Karpas-422 (cell line): ENCODE results near the gene SPPL3. TPM values are rescaled to one million over a fixed set of nuclear protein-coding genes. Genes with fewer than 3 reads are reported as not detected.

Experiments used
- DNase-seq: peaks from one replicate; pipeline ENCODE4 v3.0.0-alpha.2; 2015
- H2AFZ ChIP-seq: fragments of 200-600 bp; sonication (generic); 2 replicates; pipeline ENCODE4 v1.6.1; 2014; ENCODE audit warnings: antibody characterized with exemption, low read length, mixed read lengths
- H3K27ac ChIP-seq: fragments of 200-600 bp; sonication (generic); 2 replicates; pipeline ENCODE4 v1.5.1; 2014; ENCODE audit warnings: mild to moderate bottlenecking, low read length, moderate library complexity
- H3K27me3 ChIP-seq: fragments of 200-600 bp; sonication (generic); 2 replicates; pipeline ENCODE4 v1.6.1; 2014; ENCODE audit warnings: low read length, mixed read lengths
- H3K36me3 ChIP-seq: fragments of 200-600 bp; sonication (generic); 2 replicates; pipeline ENCODE4 v1.6.1; 2014; ENCODE audit warnings: low read length, mixed read lengths; ENCODE audit not compliant: insufficient read depth
- H3K4me1 ChIP-seq: fragments of 200-600 bp; sonication (generic); 2 replicates; pipeline ENCODE4 v1.6.1; 2014; ENCODE audit warnings: mild to moderate bottlenecking, low read length, mixed read lengths
- H3K4me2 ChIP-seq: fragments of 200-600 bp; sonication (generic); 2 replicates; pipeline ENCODE4 v1.6.1; 2014; ENCODE audit warnings: low read length, low read depth, mild to moderate bottlenecking; ENCODE audit not compliant: poor library complexity, severe bottlenecking
- H3K4me3 ChIP-seq: fragments of 200-600 bp; sonication (generic); 2 replicates; pipeline ENCODE4 v1.5.1; 2014; ENCODE audit warnings: mild to moderate bottlenecking, antibody characterized with exemption, low read length, mixed read lengths
- H3K79me2 ChIP-seq: fragments of 200-600 bp; sonication (generic); 2 replicates; pipeline ENCODE4 v1.6.1; 2014; ENCODE audit warnings: mild to moderate bottlenecking, low read length, mixed read lengths
- H3K9ac ChIP-seq: fragments of 200-600 bp; sonication (generic); 2 replicates; pipeline ENCODE4 v1.6.0; 2014; ENCODE audit warnings: low read length
- H3K9me2 ChIP-seq: fragments of 200-600 bp; sonication (generic), shearing (Covaris generic); replicated peaks from 2 replicates; pipeline ENCODE4 v1.6.0; 2014; ENCODE audit warnings: mild to moderate bottlenecking, low read length, moderate library complexity; ENCODE audit not compliant: insufficient read depth
- H3K9me3 ChIP-seq: fragments of 300-700, 200-600 bp; sonication (generic); 2 replicates; pipeline ENCODE4 v1.6.1; 2014; ENCODE audit warnings: low read length, mixed read lengths
- H4K20me1 ChIP-seq: fragments of 200-600 bp; sonication (generic); 2 replicates; pipeline ENCODE4 v1.6.1; 2014; ENCODE audit warnings: mild to moderate bottlenecking, antibody characterized with exemption, low read length, low read depth; ENCODE audit not compliant: insufficient read depth
- total RNA-seq: library from RNA; depleted of rRNA; stranded (reverse); fragments of >200 nt; shearing (Covaris generic); gene quantifications from 2 replicates; pipeline ENCODE4 v1.2.3, GENCODE V29; 2014; ENCODE audit warnings: low replicate concordance

Gene SPPL3
- total RNA-seq, 1 experiment from 2014 or later: 11.9 TPM

DNA sequence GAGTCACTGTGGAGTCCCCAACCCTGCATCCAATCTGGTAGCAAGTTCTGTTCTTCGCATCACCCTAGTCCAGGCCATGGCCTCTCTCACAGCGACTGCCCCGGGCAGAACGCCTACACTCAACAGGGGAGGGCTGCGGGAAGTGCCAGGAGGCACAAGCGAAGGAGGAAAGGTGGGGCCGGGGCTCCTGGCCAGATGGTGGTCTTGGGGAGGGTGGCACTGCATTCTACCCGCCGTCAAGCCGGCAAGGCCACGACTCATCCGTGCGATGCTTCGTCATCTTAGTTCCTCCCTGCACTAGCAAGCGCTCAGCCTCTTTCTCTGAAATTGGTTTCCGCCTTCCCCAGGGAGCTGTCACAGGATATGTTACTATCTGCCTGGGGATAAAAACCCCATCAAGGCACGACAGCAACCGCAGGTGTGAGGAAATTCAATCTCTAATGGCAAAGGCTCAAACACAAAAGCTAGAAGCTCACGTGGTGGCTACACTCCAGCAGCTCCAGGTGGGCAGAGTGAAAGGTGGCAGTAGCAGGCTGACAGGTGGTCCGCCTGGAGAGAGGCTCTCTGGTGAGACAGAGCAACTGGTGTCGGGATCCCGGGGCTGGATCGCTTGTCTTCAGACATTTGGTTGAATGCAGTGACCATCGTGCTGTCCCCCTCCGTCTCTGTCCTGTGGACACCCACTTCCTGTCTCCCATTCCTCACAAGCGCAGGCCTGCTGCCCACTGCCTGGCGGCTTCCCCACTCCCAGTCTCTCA lies 144.4 kb downstream of the SPPL3 start:
- H4K20me1 ChIP-seq: no peaks in the 10 kb centered on the region
- no peaks in the 10 kb centered on the region for H3K79me2 ChIP-seq
- H3K9me2 ChIP-seq: no peaks in the 10 kb centered on the region
- H3K4me3 ChIP-seq: no peak overlapping the region
- H3K9ac ChIP-seq: no peak overlapping the region
- H3K9me3 ChIP-seq: no peaks in the 10 kb centered on the region
- no peaks in the 10 kb centered on the region for H3K4me1 ChIP-seq
- no peaks in the 10 kb centered on the region for H3K36me3 ChIP-seq
- no peak overlapping the region for H2AFZ ChIP-seq
- DNase-seq: no peak
- H3K27ac ChIP-seq: no peak overlapping the region
- no peaks in the 10 kb centered on the region for H3K27me3 ChIP-seq
- H3K4me2 ChIP-seq: no peak overlapping the region

DNA sequence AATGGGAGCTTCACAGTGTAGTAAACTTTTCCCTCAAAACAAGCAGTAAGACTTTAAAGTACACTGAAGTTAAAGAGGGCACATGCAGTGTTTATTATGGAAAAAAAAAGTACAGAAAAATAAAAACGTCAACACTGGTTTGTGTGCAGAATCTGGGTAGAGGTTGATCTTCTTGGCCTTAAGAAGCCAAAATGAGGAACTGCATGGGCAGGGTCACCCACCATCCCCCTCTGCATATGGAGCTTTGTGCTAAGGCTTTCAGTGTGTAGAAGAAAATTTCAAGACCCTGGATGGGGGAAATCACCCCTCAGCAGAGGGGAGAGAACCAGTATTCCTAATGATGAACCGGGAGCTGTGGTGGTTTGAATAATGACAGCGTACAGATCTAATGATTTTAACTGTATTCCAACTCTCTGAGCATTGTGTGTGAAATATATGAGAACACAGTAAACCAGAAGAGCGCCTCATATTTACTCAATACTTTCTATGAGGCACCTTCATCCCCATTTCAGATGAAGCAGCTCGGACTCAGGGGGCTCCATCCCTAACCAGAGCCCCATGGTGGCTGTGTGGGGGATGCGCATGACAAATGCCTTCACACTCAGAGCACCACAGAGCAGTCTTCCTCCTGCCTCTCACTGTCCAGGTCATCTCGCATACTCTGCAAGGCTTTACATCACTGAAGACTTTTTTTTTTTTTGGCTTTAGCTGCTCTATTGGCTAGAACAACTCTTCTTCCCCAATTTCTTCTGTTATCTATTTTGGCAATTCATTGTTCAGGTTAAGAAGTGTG lies 145.2 kb downstream of the SPPL3 start:
- Histone ChIP-seq H3K27me3 (no peaks in the 10 kb centered on the region), H3K27ac (no peak overlapping the region), H3K4me2 (no peak overlapping the region), H2AFZ (no peak overlapping the region), H4K20me1 (no peaks in the 10 kb centered on the region), H3K79me2 (no peaks in the 10 kb centered on the region), H3K4me1 (no peaks in the 10 kb centered on the region), H3K4me3 (no peak overlapping the region), H3K9me2 (no peaks in the 10 kb centered on the region), H3K9ac (no peak overlapping the region), H3K9me3 (no peaks in the 10 kb centered on the region), H3K36me3 (no peaks in the 10 kb centered on the region)
- no peak for DNase-seq

DNA sequence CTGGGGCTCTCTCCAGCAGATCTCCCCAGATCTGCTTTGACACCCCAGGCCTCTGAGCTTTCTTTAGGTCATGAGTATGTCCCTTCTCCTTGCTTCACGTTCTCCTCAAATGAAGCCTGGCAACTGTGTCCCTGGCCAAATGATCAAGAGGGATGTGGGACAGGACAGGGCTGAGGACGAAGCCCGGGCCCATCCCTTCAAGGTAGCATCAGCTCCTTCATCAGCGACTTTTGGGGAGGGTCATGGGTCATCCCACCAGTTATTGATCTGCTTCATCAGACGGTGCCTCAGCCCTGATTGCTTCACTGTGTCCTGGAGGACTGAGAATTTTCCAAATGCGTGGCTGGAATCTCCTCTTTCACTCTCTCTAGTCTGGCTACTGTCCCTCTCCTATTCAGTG lies 146.2 kb downstream of the SPPL3 start:
- H3K27ac ChIP-seq: no peak overlapping the region
- no peaks in the 10 kb centered on the region for H3K27me3 ChIP-seq
- no peaks in the 10 kb centered on the region for H3K36me3 ChIP-seq
- H3K79me2 ChIP-seq: no peaks in the 10 kb centered on the region
- DNase-seq: no peak
- H3K9me3 ChIP-seq: no peaks in the 10 kb centered on the region
- no peak overlapping the region for H3K4me3 ChIP-seq
- no peak overlapping the region for H2AFZ ChIP-seq
- no peak overlapping the region for H3K9ac ChIP-seq
- H3K4me2 ChIP-seq: no peak overlapping the region
- no peaks in the 10 kb centered on the region for H4K20me1 ChIP-seq
- H3K9me2 ChIP-seq: no peaks in the 10 kb centered on the region
- no peaks in the 10 kb centered on the region for H3K4me1 ChIP-seq

DNA sequence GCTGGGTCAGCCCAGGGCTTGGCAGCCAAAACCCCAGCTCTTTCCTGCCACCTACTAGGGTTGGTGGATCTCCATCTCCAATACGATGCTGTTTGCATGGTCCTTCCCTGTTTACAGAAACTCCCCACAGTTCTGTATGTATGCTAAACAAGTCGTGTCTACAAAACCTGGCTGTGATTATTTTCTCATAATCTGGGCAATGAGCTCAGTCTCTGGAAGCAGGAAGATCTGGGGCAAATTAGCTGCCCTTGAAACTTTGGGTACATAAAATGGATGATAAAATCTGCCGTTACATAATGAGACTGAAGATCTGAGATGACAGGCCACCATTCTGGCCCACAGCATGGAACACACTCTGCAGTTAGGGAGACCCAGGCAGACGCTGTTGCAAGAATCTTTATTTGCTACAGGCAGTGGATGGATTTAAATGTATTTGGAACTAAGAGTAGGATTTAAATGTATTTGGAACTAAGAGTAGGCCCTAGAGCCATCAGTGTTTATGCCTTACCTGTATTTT lies 146.9 kb downstream of the SPPL3 start:
- no peak overlapping the region for H3K4me3 ChIP-seq
- no peaks in the 10 kb centered on the region for H3K27me3 ChIP-seq
- no peaks in the 10 kb centered on the region for H3K4me1 ChIP-seq
- no peak overlapping the region for H3K4me2 ChIP-seq
- no peak overlapping the region for H2AFZ ChIP-seq
- H3K9ac ChIP-seq: no peak overlapping the region
- no peaks in the 10 kb centered on the region for H4K20me1 ChIP-seq
- no peaks in the 10 kb centered on the region for H3K36me3 ChIP-seq
- no peaks in the 10 kb centered on the region for H3K79me2 ChIP-seq
- H3K9me2 ChIP-seq: no peaks in the 10 kb centered on the region
- H3K9me3 ChIP-seq: no peaks in the 10 kb centered on the region
- no peak overlapping the region for H3K27ac ChIP-seq
- DNase-seq: no peak

DNA sequence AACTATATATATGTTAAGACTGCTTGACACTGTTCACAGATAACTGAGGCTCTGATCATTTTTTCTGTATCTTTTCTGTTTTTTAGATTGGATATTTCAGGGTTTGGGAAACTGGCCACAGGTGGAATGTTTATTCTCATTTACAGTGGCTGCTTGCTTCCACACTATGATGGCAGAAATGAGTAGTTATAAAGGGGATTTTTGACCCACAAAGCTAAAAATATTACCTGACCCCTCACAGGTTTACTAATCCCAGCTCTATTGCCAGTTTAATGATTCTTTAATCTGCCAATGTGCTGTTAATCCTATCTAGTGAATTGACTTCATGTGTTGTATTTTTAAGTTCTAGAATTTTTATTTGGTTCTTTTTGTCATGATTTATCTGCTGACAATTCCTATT lies 148.9 kb downstream of the SPPL3 start:
- H4K20me1 ChIP-seq: no peaks in the 10 kb centered on the region
- no peaks in the 10 kb centered on the region for H3K4me1 ChIP-seq
- DNase-seq: no peak
- no peak overlapping the region for H3K4me3 ChIP-seq
- H3K79me2 ChIP-seq: no peaks in the 10 kb centered on the region
- no peak overlapping the region for H2AFZ ChIP-seq
- H3K9me3 ChIP-seq: no peaks in the 10 kb centered on the region
- no peaks in the 10 kb centered on the region for H3K36me3 ChIP-seq
- H3K27ac ChIP-seq: no peak overlapping the region
- no peaks in the 10 kb centered on the region for H3K9me2 ChIP-seq
- no peak overlapping the region for H3K4me2 ChIP-seq
- no peak overlapping the region for H3K9ac ChIP-seq
- no peaks in the 10 kb centered on the region for H3K27me3 ChIP-seq

DNA sequence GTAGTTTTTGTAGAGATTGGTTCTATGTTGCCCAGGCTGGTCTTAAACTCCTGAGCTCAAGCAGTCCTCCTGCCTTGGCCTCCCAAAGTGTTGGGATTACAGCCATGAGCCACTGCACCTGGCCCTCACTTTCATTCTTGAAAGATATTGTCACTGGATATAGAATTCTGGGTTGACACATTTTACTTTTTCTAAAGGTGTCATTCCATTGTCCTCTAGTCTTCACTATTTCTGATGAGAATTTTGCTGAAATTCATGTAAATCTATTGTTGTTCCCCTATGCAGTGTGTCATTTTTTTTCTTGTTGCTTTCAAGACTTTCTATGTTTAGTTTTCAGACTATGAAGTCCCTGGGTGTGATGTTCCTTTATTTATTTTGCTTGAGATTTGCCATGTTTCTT lies 149.4 kb downstream of the SPPL3 start:
- Histone ChIP-seq H3K4me2 (no peak overlapping the region), H3K9me3 (no peaks in the 10 kb centered on the region), H3K9me2 (no peaks in the 10 kb centered on the region), H2AFZ (no peak overlapping the region), H3K9ac (no peak overlapping the region), H3K4me1 (no peaks in the 10 kb centered on the region), H3K79me2 (no peaks in the 10 kb centered on the region), H3K27ac (no peak overlapping the region), H4K20me1 (no peaks in the 10 kb centered on the region), H3K4me3 (no peak overlapping the region), H3K27me3 (no peaks in the 10 kb centered on the region), H3K36me3 (no peaks in the 10 kb centered on the region)
- DNase-seq: no peak

DNA sequence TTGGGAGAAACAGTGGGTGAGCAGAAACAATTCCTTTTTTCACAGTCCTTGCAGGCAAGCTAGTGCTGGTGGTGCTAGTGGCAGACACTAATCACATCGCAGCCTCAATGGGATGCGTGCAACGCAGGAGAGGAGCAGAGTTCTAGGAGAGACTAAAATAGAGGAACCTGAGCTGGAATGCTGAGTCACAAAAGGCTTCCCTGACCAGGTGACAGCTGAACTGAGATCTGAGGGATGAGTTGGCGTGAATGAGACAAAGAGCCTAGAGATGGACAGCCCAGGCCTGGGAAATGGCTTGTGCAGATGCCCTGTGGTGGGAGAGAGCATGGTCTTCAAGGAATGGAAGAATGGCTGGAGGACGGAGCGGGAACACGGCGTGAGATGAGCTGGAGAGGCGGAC lies 152.8 kb downstream of the SPPL3 start:
- no peak for DNase-seq
- no peaks in the 10 kb centered on the region for H4K20me1 ChIP-seq
- H3K27ac ChIP-seq: no peak overlapping the region
- H3K9me3 ChIP-seq: no peaks in the 10 kb centered on the region
- H3K79me2 ChIP-seq: no peaks in the 10 kb centered on the region
- H3K36me3 ChIP-seq: no peaks in the 10 kb centered on the region
- H3K4me2 ChIP-seq: no peak overlapping the region
- H2AFZ ChIP-seq: no peak overlapping the region
- peaks cover 5% of the 10 kb centered on the region; the same call in 1 of the 2 replicates for H3K4me1 ChIP-seq
- H3K9ac ChIP-seq: no peak overlapping the region
- H3K9me2 ChIP-seq: no peaks in the 10 kb centered on the region
- no peaks in the 10 kb centered on the region for H3K27me3 ChIP-seq
- no peak overlapping the region for H3K4me3 ChIP-seq

DNA sequence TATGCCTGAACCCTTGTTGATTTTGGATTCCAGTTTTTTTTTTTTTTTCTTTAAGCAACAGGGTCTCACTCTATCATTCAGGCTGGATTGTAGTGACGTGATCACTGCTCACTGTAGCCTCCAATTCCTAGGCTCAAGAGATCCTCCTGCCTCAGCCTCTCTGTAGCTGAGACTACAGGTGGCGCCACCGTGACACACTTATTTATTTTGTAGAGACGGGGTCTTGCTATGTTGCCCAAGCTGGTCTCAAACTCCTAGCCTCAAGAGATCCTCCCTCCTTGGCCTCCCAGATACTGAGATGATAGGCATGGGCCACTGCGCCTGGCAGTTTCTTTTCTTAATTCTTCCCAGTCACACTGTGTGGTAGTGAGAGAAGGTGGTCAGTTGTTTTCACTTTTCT lies 153.4 kb downstream of the SPPL3 start:
- H3K9ac ChIP-seq: no peak overlapping the region
- H3K9me2 ChIP-seq: no peaks in the 10 kb centered on the region
- no peaks in the 10 kb centered on the region for H3K79me2 ChIP-seq
- H3K4me3 ChIP-seq: no peak overlapping the region
- H3K4me2 ChIP-seq: no peak overlapping the region
- H3K9me3 ChIP-seq: no peaks in the 10 kb centered on the region
- no peaks in the 10 kb centered on the region for H3K36me3 ChIP-seq
- peaks cover 5% of the 10 kb centered on the region; the same call in 1 of the 2 replicates for H3K4me1 ChIP-seq
- H3K27me3 ChIP-seq: no peaks in the 10 kb centered on the region
- no peak for DNase-seq
- no peaks in the 10 kb centered on the region for H4K20me1 ChIP-seq
- no peak overlapping the region for H2AFZ ChIP-seq
- no peak overlapping the region for H3K27ac ChIP-seq
